ENCODE measurements around the gene NKX2-4.
A peak's percentile ranks its signal among the peaks of the same experiment; 100 is the strongest.

NKX2-4 gene

DNA sequence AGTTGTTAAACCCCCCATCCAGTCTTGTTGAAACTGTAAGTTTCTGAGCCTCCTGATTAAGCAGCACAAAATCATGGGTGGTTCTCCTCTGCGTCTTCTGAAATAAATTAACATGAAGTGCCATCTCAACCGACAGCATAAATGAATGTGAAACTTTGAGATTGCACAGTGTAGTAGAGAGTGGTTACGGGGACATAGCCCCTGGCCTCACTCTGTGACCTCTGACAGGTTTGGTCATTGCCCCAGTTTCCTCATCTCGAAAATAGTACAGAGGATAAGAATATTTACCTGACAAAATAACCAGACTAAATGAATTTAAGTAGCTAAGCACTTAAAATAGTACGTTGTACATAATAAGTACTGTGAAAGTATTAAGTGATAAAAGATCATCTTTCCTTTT, 19.1 kb downstream of the NKX2-4 start:
- Histone ChIP-seq H3K18ac (ENCODE audit: low read length) (no peak overlapping the region), H2AFZ (ENCODE audit: insufficient read depth, low read length, poor library complexity) (no peak overlapping the region), H4K8ac (ENCODE audit: low read depth, low read length) (no peak overlapping the region), H3K27me3 (ENCODE audit: insufficient read depth, low read length) (no peaks in the 10 kb centered on the region), H3K14ac (ENCODE audit: low read length) (no peak overlapping the region), H3K23ac (ENCODE audit: low read length) (no peak overlapping the region), H2AK5ac (ENCODE audit: low read length) (no peak overlapping the region), H3K9me3 (ENCODE audit: insufficient read depth, low read depth, low read length) (no peaks in the 10 kb centered on the region), H2BK12ac (ENCODE audit: low read length) (no peak overlapping the region), H3K4ac (ENCODE audit: low read depth, low read length) (no peak overlapping the region), H3K36me3 (ENCODE audit: control insufficient read depth in 1 of 2, insufficient read depth in 2 of 2, low read length in 2 of 2) (peaks cover 4 to 5% of the 10 kb centered on the region in 2 experiments), H3K4me2 (ENCODE audit: low read length) (no peak overlapping the region), H3K79me2 (ENCODE audit: control insufficient read depth, insufficient read depth, low read length, poor library complexity) (no peaks in the 10 kb centered on the region), H3K4me1 (ENCODE audit: control insufficient read depth in 1 of 2, insufficient read depth in 2 of 2, low read length in 2 of 2) (peaks cover 3% of the 10 kb centered on the region in 2 experiments), H2BK5ac (ENCODE audit: low read depth, low read length, poor library complexity) (no peak overlapping the region), H4K91ac (ENCODE audit: low read depth, low read length) (no peak overlapping the region), H3K27ac (ENCODE audit: low read depth, low read length) (no peak overlapping the region), H4K12ac (ENCODE audit: low read depth, low read length) (no peak overlapping the region), H3K4me3 (ENCODE audit: low read depth, low read length) (no peak overlapping the region), H3K9ac (ENCODE audit: low read length) (no peak overlapping the region), H3K79me1 (ENCODE audit: low read length) (no peaks in the 10 kb centered on the region), H2BK120ac (ENCODE audit: insufficient read depth, low read length, poor library complexity) (no peak overlapping the region)
- no peak for DNase-seq
- no CpG with 5 or more reads among the region's 5 CpGs for WGBS (ENCODE audit: extremely low coverage, insufficient coverage, insufficient read length)

DNA sequence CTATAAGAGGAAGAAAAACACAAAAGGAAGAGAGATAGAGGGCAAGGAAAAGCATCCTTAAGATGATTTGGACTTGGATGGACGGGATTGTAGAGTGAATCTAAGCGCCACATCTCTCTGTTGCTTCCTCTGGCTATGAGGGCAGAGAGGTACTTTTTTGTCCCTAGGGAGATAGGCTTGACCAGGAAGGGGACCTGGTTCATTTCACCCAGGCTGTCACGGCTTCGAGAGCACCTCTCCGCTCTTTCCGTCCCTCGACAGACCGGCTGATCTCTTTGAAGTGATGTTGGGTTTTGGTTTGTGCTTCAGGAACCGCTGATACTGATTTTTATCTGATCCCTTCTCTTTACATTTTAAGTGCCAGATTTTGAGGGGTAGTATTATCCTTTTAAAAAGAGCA, 19.6 kb downstream of the NKX2-4 start:
- Histone ChIP-seq H3K27ac (ENCODE audit: low read depth, low read length) (no peak overlapping the region), H4K12ac (ENCODE audit: low read depth, low read length) (no peak overlapping the region), H2BK5ac (ENCODE audit: low read depth, low read length, poor library complexity) (no peak overlapping the region), H3K4me1 (ENCODE audit: control insufficient read depth in 1 of 2, insufficient read depth in 2 of 2, low read length in 2 of 2) (peaks cover 3% of the 10 kb centered on the region in 2 experiments), H3K9ac (ENCODE audit: low read length) (no peak overlapping the region), H3K79me1 (ENCODE audit: low read length) (no peaks in the 10 kb centered on the region), H3K9me3 (ENCODE audit: insufficient read depth, low read depth, low read length) (no peaks in the 10 kb centered on the region), H3K4me3 (ENCODE audit: low read depth, low read length) (no peak overlapping the region), H3K36me3 (ENCODE audit: control insufficient read depth in 1 of 2, insufficient read depth in 2 of 2, low read length in 2 of 2) (peaks cover 4 to 5% of the 10 kb centered on the region in 2 experiments), H2AK5ac (ENCODE audit: low read length) (no peak overlapping the region), H4K8ac (ENCODE audit: low read depth, low read length) (no peak overlapping the region), H3K14ac (ENCODE audit: low read length) (no peak overlapping the region), H2BK120ac (ENCODE audit: insufficient read depth, low read length, poor library complexity) (no peak overlapping the region), H3K4ac (ENCODE audit: low read depth, low read length) (no peak overlapping the region), H4K91ac (ENCODE audit: low read depth, low read length) (no peak overlapping the region), H3K18ac (ENCODE audit: low read length) (no peak overlapping the region), H2BK12ac (ENCODE audit: low read length) (no peak overlapping the region), H2AFZ (ENCODE audit: insufficient read depth, low read length, poor library complexity) (no peak overlapping the region), H3K27me3 (ENCODE audit: insufficient read depth, low read length) (no peaks in the 10 kb centered on the region), H3K23ac (ENCODE audit: low read length) (no peak overlapping the region), H3K79me2 (ENCODE audit: control insufficient read depth, insufficient read depth, low read length, poor library complexity) (no peaks in the 10 kb centered on the region), H3K4me2 (ENCODE audit: low read length) (peak overlapping the region; percentile 11)
- no peak for DNase-seq
- WGBS (ENCODE audit: extremely low coverage, insufficient coverage, insufficient read length), result no CpG with 5 or more reads among the region's 9 CpGs

DNA sequence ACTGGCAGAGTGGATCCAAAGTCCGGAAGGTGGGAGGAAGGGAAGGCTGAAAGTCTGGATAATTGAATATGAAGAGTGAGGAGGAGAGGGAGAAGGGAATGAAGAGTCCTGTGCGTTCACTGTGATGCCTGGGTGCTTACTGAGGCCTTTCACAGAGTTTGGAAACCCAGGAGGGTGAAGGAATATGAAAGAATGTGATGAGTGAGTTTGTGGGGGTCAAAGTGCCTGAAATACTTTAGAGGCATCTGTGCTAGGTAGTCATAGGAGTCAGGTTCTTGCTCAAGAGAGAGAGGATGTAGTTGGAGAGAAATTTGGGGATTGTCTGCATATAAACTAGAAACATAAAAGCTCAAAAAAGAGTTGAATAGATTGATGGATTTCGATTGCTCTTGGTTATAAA, 20.7 kb downstream of the NKX2-4 start:
- H4K91ac ChIP-seq (ENCODE audit: low read depth, low read length), result no peak overlapping the region
- no peak overlapping the region for H3K9ac ChIP-seq (ENCODE audit: low read length)
- peaks cover 3% of the 10 kb centered on the region in 2 experiments for H3K4me1 ChIP-seq (ENCODE audit: control insufficient read depth in 1 of 2, insufficient read depth in 2 of 2, low read length in 2 of 2)
- H3K27ac ChIP-seq (ENCODE audit: low read depth, low read length), result no peak overlapping the region
- H2AK5ac ChIP-seq (ENCODE audit: low read length), result no peak overlapping the region
- H3K9me3 ChIP-seq (ENCODE audit: insufficient read depth, low read depth, low read length), result no peaks in the 10 kb centered on the region
- H3K4ac ChIP-seq (ENCODE audit: low read depth, low read length), result no peak overlapping the region
- H3K79me1 ChIP-seq (ENCODE audit: low read length), result no peaks in the 10 kb centered on the region
- H3K14ac ChIP-seq (ENCODE audit: low read length), result no peak overlapping the region
- no peaks in the 10 kb centered on the region for H3K79me2 ChIP-seq (ENCODE audit: control insufficient read depth, insufficient read depth, low read length, poor library complexity)
- H3K36me3 ChIP-seq (ENCODE audit: control insufficient read depth in 1 of 2, insufficient read depth in 2 of 2, low read length in 2 of 2), result peaks cover 4 to 5% of the 10 kb centered on the region in 2 experiments
- no peak overlapping the region for H2BK5ac ChIP-seq (ENCODE audit: low read depth, low read length, poor library complexity)
- H2AFZ ChIP-seq (ENCODE audit: insufficient read depth, low read length, poor library complexity), result no peak overlapping the region
- no peak overlapping the region for H3K4me2 ChIP-seq (ENCODE audit: low read length)
- H3K27me3 ChIP-seq (ENCODE audit: insufficient read depth, low read length), result no peaks in the 10 kb centered on the region
- no peak overlapping the region for H4K8ac ChIP-seq (ENCODE audit: low read depth, low read length)
- H3K18ac ChIP-seq (ENCODE audit: low read length), result no peak overlapping the region
- no peak overlapping the region for H3K4me3 ChIP-seq (ENCODE audit: low read depth, low read length)
- no peak overlapping the region for H4K12ac ChIP-seq (ENCODE audit: low read depth, low read length)
- H3K23ac ChIP-seq (ENCODE audit: low read length), result no peak overlapping the region
- H2BK120ac ChIP-seq (ENCODE audit: insufficient read depth, low read length, poor library complexity), result no peak overlapping the region
- WGBS (ENCODE audit: extremely low coverage, insufficient coverage, insufficient read length), result no CpG with 5 or more reads among the region's 3 CpGs
- H2BK12ac ChIP-seq (ENCODE audit: low read length), result no peak overlapping the region
- no peak for DNase-seq

DNA sequence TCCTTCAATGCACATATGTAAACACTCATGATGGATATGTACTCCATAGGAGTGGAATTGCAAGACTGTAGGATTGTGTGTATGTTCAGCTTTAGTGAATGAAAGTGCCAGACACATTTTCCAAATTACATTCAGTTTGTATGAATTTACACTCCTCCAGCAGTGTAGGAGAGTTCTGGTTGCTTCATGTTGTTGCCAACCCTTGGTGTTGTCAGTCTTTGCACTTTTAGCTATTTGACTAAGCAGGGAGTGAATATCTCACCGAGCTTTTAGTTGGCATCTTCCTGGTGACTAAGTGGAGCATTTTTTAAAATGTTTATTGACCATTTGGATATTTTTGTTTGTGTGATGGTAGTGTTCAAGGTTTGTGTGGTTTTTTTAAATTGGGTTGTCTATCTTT, 23.9 kb downstream of the NKX2-4 start:
- H3K79me1 ChIP-seq (ENCODE audit: low read length), result no peaks in the 10 kb centered on the region
- H3K18ac ChIP-seq (ENCODE audit: low read length), result no peak overlapping the region
- no peak overlapping the region for H4K8ac ChIP-seq (ENCODE audit: low read depth, low read length)
- no peak overlapping the region for H2AFZ ChIP-seq (ENCODE audit: insufficient read depth, low read length, poor library complexity)
- H3K14ac ChIP-seq (ENCODE audit: low read length), result no peak overlapping the region
- no peak overlapping the region for H3K4me2 ChIP-seq (ENCODE audit: low read length)
- H3K27ac ChIP-seq (ENCODE audit: low read depth, low read length), result no peak overlapping the region
- H3K27me3 ChIP-seq (ENCODE audit: insufficient read depth, low read length), result no peaks in the 10 kb centered on the region
- no peak overlapping the region for H3K4me3 ChIP-seq (ENCODE audit: low read depth, low read length)
- no peak overlapping the region for H3K23ac ChIP-seq (ENCODE audit: low read length)
- no peak overlapping the region for H4K91ac ChIP-seq (ENCODE audit: low read depth, low read length)
- H2BK12ac ChIP-seq (ENCODE audit: low read length), result no peak overlapping the region
- no peak overlapping the region for H3K9ac ChIP-seq (ENCODE audit: low read length)
- no peaks in the 10 kb centered on the region for H3K79me2 ChIP-seq (ENCODE audit: control insufficient read depth, insufficient read depth, low read length, poor library complexity)
- peaks cover 3% of the 10 kb centered on the region in 2 experiments for H3K4me1 ChIP-seq (ENCODE audit: control insufficient read depth in 1 of 2, insufficient read depth in 2 of 2, low read length in 2 of 2)
- H4K12ac ChIP-seq (ENCODE audit: low read depth, low read length), result no peak overlapping the region
- peaks cover 2% of the 10 kb centered on the region in 2 experiments for H3K36me3 ChIP-seq (ENCODE audit: control insufficient read depth in 1 of 2, insufficient read depth in 2 of 2, low read length in 2 of 2)
- no peak for DNase-seq
- no peak overlapping the region for H3K4ac ChIP-seq (ENCODE audit: low read depth, low read length)
- H3K9me3 ChIP-seq (ENCODE audit: insufficient read depth, low read depth, low read length), result no peaks in the 10 kb centered on the region
- WGBS (ENCODE audit: extremely low coverage, insufficient coverage, insufficient read length), result no CpG with 5 or more reads among the region's 1 CpG
- no peak overlapping the region for H2BK5ac ChIP-seq (ENCODE audit: low read depth, low read length, poor library complexity)
- no peak overlapping the region for H2BK120ac ChIP-seq (ENCODE audit: insufficient read depth, low read length, poor library complexity)
- H2AK5ac ChIP-seq (ENCODE audit: low read length), result no peak overlapping the region
